Activated CD4-positive, alpha-beta memory T cell treated with anti-CD3 and anti-CD28 coated beads for 36 hours (primary cell): ENCODE measurements around the gene STK32C. TPM values are rescaled to one million over a fixed set of nuclear protein-coding genes. Genes with fewer than 3 reads are reported as not detected.
"Not testable (repeated sequence)": the region's sequence is repeated elsewhere in the genome, so short reads cannot be mapped to it uniquely, and the experiment has no call there.

Experiments
- CTCF ChIA-PET: fragments of 350-600 bp; sonication (Branson Sonifier 250); formaldehyde crosslinking; loops from one replicate; lab custom pipeline; 2021; ENCODE audit warnings: antibody characterized with exemption, inconsistent platforms; lab: Charles Lee
- POLR2A ChIA-PET: fragments of 350-600 bp; sonication (Branson Sonifier 250); formaldehyde crosslinking; loops from one replicate; lab custom pipeline; 2021; ENCODE audit warnings: antibody characterized with exemption; lab: Charles Lee
- DNase-seq: peaks from one replicate; pipeline ENCODE4 v3.0.0-alpha.2; 2020
- H3K27ac Mint-ChIP-seq: one replicate; pipeline ENCODE4 v1.8.0; 2021; ENCODE audit warnings: mixed read lengths
- H3K27me3 Mint-ChIP-seq: one replicate; pipeline ENCODE4 v1.8.0; 2021; ENCODE audit warnings: mixed read lengths
- H3K36me3 Mint-ChIP-seq: one replicate; pipeline ENCODE4 v1.8.0; 2021; ENCODE audit warnings: mixed read lengths
- H3K4me1 Mint-ChIP-seq: one replicate; pipeline ENCODE4 v1.8.0; 2021; ENCODE audit warnings: low read depth, mixed read lengths
- H3K4me3 Mint-ChIP-seq: one replicate; pipeline ENCODE4 v1.8.0; 2021; ENCODE audit warnings: mild to moderate bottlenecking, mixed read lengths
- H3K9me3 Mint-ChIP-seq: one replicate; pipeline ENCODE4 v1.8.0; 2021; ENCODE audit warnings: mixed read lengths
- intact Hi-C: fragments of 100-400 bp; cut with micrococcal nuclease; formaldehyde crosslinking; loops from one replicate; pipeline ENCODE4 v1.15.1; 2023
- total RNA-seq, 2 experiments: library from RNA; stranded (reverse); gene quantifications; one replicate each; pipeline ENCODE4 v1.2.3, GENCODE V29; 2021

The STK32C gene
- total RNA-seq, 2 experiments from 2014 or later = 14.8 to 16.1 TPM

- H3K36me3 Mint-ChIP-seq, H3K27ac Mint-ChIP-seq, H3K4me3 Mint-ChIP-seq, POLR2A ChIA-PET, intact Hi-C loops, H3K4me1 Mint-ChIP-seq, DNase-seq, CTCF ChIA-PET, H3K27me3 Mint-ChIP-seq, H3K9me3 Mint-ChIP-seq: not testable (repeated sequence)
Observed at GRCh38 chr10:132295481-132295880, 12.3 kb downstream of the STK32C start.

GRCh38 chr10:132294561-132295318, 13.0 kb downstream of the STK32C start:
- Mint-ChIP-seq H3K4me3 (no peak overlapping the region), H3K36me3 (no peaks in the 10 kb centered on the region), H3K9me3 (no peaks in the 10 kb centered on the region), H3K27ac (no peak overlapping the region), H3K4me1 (no peaks in the 10 kb centered on the region), H3K27me3 (no peaks in the 10 kb centered on the region)
- ChIA-PET POLR2A (no interaction called here), CTCF (no interaction called here)
- intact Hi-C loops = no loop called here
- no peak for DNase-seq

- H3K27ac Mint-ChIP-seq = no peak overlapping the region
- no peak for DNase-seq
- H3K9me3 Mint-ChIP-seq = no peaks in the 10 kb centered on the region
- no peaks in the 10 kb centered on the region for H3K4me1 Mint-ChIP-seq
- ChIA-PET CTCF (no interaction called here), POLR2A (no interaction called here)
- H3K36me3 Mint-ChIP-seq = no peaks in the 10 kb centered on the region
- H3K4me3 Mint-ChIP-seq = no peak overlapping the region
- intact Hi-C loops = no loop called here
- no peaks in the 10 kb centered on the region for H3K27me3 Mint-ChIP-seq
Observed at GRCh38 chr10:132293813-132294520, 13.8 kb downstream of the STK32C start.

GRCh38 chr10:132293201-132293812, 14.4 kb downstream of the STK32C start:
- intact Hi-C loops = no loop called here
- Mint-ChIP-seq H3K4me1 (no peaks in the 10 kb centered on the region), H3K36me3 (no peaks in the 10 kb centered on the region), H3K27me3 (no peaks in the 10 kb centered on the region), H3K4me3 (no peak overlapping the region), H3K27ac (no peak overlapping the region), H3K9me3 (no peaks in the 10 kb centered on the region)
- DNase-seq = no peak
- POLR2A ChIA-PET = no interaction called here
- CTCF ChIA-PET = no interaction called here

GRCh38 chr10:132292287-132293200, 15.2 kb downstream of the STK32C start:
- no peaks in the 10 kb centered on the region for H3K4me1 Mint-ChIP-seq
- H3K27ac Mint-ChIP-seq = no peak overlapping the region
- no peaks in the 10 kb centered on the region for H3K27me3 Mint-ChIP-seq
- ChIA-PET CTCF (no interaction called here), POLR2A (no interaction called here)
- no peak for DNase-seq
- intact Hi-C loops = no loop called here
- no peak overlapping the region for H3K4me3 Mint-ChIP-seq
- no peaks in the 10 kb centered on the region for H3K9me3 Mint-ChIP-seq
- no peaks in the 10 kb centered on the region for H3K36me3 Mint-ChIP-seq

GRCh38 chr10:132291826-132292225, 15.9 kb downstream of the STK32C start:
- Mint-ChIP-seq H3K4me3 (no peak overlapping the region), H3K27me3 (no peaks in the 10 kb centered on the region), H3K4me1 (no peaks in the 10 kb centered on the region), H3K36me3 (no peaks in the 10 kb centered on the region), H3K27ac (no peak overlapping the region), H3K9me3 (no peaks in the 10 kb centered on the region)
- ChIA-PET POLR2A (no interaction called here), CTCF (no interaction called here)
- intact Hi-C loops = no loop called here
- no peak for DNase-seq

GRCh38 chr10:132290631-132291030, 17.1 kb downstream of the STK32C start:
- H3K27me3 Mint-ChIP-seq = no peaks in the 10 kb centered on the region
- ChIA-PET CTCF (no interaction called here), POLR2A (no interaction called here)
- no peak overlapping the region for H3K4me3 Mint-ChIP-seq
- no peaks in the 10 kb centered on the region for H3K36me3 Mint-ChIP-seq
- H3K9me3 Mint-ChIP-seq = no peaks in the 10 kb centered on the region
- no peak overlapping the region for H3K27ac Mint-ChIP-seq
- no peak for DNase-seq
- intact Hi-C loops = no loop called here
- H3K4me1 Mint-ChIP-seq = no peaks in the 10 kb centered on the region

- no peak overlapping the region for H3K4me3 Mint-ChIP-seq
- CTCF ChIA-PET = no interaction called here
- H3K9me3 Mint-ChIP-seq = no peaks in the 10 kb centered on the region
- H3K27me3 Mint-ChIP-seq = no peaks in the 10 kb centered on the region
- no peaks in the 10 kb centered on the region for H3K36me3 Mint-ChIP-seq
- POLR2A ChIA-PET = no interaction called here
- intact Hi-C loops = no loop called here
- DNase-seq = no peak
- H3K27ac Mint-ChIP-seq = no peak overlapping the region
- no peaks in the 10 kb centered on the region for H3K4me1 Mint-ChIP-seq
Observed at GRCh38 chr10:132289439-132289838, 18.3 kb downstream of the STK32C start.

- Mint-ChIP-seq H3K36me3 (no peaks in the 10 kb centered on the region), H3K27me3 (no peaks in the 10 kb centered on the region), H3K4me1 (no peaks in the 10 kb centered on the region), H3K4me3 (no peak overlapping the region), H3K27ac (no peak overlapping the region), H3K9me3 (no peaks in the 10 kb centered on the region)
- DNase-seq = no peak
- CTCF ChIA-PET = no interaction called here
- POLR2A ChIA-PET = no interaction called here
- intact Hi-C loops = no loop called here
Observed at GRCh38 chr10:132283604-132284382, 24.0 kb downstream of the STK32C start.

GRCh38 chr10:132282667-132283603, 24.8 kb downstream of the STK32C start:
- H3K4me3 Mint-ChIP-seq = no peak overlapping the region
- intact Hi-C loops = no loop called here
- no peaks in the 10 kb centered on the region for H3K36me3 Mint-ChIP-seq
- H3K9me3 Mint-ChIP-seq = no peaks in the 10 kb centered on the region
- DNase-seq = no peak
- ChIA-PET CTCF (no interaction called here), POLR2A (no interaction called here)
- no peaks in the 10 kb centered on the region for H3K4me1 Mint-ChIP-seq
- no peak overlapping the region for H3K27ac Mint-ChIP-seq
- no peaks in the 10 kb centered on the region for H3K27me3 Mint-ChIP-seq
